Epithelial cell of proximal tubule (primary cell): ENCODE results near the gene ABHD8. TPM values are rescaled to one million over a fixed set of nuclear protein-coding genes. Genes with fewer than 3 reads are reported as not detected.
A peak's percentile ranks its signal among the peaks of the same experiment; 100 is the strongest.

Experiments used
- DNase-seq: peaks from one replicate; pipeline ENCODE4 v3.0.0-alpha.2; 2011; ENCODE audit warnings: low read depth
- H3K4me3 ChIP-seq: 2 replicates; pipeline ENCODE4 v1.5.1; 2011; ENCODE audit warnings: low read depth, mild to moderate bottlenecking, low read length
- total RNA-seq: library from RNA; depleted of rRNA; stranded (reverse); fragments of >200 nt; gene quantifications from 2 replicates; pipeline ENCODE4 v1.2.3, GENCODE V29; 2015
- TF ChIP-seq, protein P1 (sequence below): conservative IDR thresholded peaks from 2 replicates; pipeline ENCODE4 v1.5.1; 2012; ENCODE audit warnings: low read depth, mild to moderate bottlenecking, low read length

ABHD8 gene
- total RNA-seq, 1 donor from 2014 or later, result 10.3 TPM

DNA sequence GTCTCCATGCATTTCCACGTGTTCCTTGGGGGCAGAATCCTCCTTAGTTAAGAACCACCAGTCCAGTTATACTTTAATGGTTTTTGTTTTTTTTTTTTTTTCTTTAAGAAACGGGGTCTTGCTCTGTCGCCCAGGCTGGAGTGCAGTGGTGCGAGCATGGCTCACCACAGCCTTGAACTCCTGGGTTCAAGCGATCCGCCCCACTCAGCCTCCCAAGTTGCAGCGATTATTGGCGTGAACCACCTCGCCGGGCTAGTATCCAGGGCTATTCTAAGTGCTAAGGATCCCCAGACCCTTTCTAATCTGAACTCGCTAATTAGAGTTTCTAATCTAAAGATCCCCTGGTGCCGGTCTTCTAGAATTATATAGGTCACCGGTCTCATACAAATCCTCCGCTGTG is 9.6 kb downstream of the ABHD8 start:
- TF ChIP-seq, protein P1, sequence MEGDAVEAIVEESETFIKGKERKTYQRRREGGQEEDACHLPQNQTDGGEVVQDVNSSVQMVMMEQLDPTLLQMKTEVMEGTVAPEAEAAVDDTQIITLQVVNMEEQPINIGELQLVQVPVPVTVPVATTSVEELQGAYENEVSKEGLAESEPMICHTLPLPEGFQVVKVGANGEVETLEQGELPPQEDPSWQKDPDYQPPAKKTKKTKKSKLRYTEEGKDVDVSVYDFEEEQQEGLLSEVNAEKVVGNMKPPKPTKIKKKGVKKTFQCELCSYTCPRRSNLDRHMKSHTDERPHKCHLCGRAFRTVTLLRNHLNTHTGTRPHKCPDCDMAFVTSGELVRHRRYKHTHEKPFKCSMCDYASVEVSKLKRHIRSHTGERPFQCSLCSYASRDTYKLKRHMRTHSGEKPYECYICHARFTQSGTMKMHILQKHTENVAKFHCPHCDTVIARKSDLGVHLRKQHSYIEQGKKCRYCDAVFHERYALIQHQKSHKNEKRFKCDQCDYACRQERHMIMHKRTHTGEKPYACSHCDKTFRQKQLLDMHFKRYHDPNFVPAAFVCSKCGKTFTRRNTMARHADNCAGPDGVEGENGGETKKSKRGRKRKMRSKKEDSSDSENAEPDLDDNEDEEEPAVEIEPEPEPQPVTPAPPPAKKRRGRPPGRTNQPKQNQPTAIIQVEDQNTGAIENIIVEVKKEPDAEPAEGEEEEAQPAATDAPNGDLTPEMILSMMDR, result no peak
- no peak overlapping the region for H3K4me3 ChIP-seq
- DNase-seq, result no peak

DNA sequence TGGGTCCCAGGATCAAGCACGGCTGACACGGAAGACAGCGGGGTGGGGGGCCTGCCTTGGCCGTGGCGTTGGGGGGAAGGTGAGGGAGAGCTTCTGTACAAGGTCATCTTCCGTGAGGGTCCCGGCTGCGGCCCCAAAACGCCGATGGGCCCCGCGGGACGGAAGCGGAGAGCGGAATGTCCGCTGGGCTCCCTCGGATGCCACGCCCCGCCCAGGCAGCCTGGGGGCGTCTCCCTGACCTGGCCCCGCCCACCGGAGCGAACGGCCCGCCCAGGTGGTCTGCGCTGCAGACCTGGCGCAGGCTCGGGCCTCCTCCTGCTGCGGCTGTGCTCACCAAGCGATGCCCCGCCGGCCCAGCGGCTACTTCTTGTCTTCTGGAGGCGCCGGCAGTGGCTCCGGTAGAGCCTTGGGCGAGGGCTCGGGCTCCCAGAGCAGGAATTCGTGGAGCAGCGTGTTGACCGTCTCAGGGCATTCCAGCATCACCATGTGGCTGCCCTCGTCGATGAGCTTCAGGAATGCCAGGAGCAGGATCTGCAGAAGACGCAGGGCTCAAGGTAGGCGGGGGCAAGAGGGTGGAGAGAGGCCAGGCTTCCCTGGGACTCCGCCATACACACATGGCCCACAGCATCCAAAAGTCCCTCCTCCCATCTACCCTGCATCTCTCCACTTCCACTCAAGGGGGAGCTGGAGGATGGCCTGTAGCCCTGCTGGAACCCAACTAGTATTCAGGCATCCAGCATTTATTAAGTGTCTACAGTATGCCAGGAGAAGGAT is 10.7 kb downstream of the ABHD8 start:
- DNase-seq, result no peak
- TF ChIP-seq, protein P1, result peak; percentile 62
- peak overlapping the region; percentile 41 for H3K4me3 ChIP-seq

DNA sequence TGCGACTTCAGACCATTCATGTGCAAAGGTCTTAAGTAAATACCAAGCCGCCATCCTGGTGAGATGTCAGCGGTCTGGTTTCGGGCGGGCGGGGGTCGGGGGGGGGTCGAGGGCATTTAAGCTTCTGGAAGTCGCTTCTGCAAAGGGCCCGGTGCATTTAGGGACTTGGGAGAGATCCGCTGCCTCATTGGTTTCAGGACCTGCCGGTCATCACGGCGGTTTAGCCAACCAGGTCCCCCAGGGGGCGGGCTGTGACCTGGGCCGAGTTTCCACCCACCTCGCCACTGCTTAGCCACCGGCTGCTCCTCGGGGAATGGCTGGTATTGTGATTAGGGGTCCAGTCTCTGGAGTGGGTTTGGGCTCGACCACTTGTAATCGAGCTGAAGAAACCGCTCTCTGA is 13.7 kb downstream of the ABHD8 start:
- DNase-seq, result no peak
- TF ChIP-seq, protein P1, result no peak
- peak overlapping the region; percentile 21 for H3K4me3 ChIP-seq

DNA sequence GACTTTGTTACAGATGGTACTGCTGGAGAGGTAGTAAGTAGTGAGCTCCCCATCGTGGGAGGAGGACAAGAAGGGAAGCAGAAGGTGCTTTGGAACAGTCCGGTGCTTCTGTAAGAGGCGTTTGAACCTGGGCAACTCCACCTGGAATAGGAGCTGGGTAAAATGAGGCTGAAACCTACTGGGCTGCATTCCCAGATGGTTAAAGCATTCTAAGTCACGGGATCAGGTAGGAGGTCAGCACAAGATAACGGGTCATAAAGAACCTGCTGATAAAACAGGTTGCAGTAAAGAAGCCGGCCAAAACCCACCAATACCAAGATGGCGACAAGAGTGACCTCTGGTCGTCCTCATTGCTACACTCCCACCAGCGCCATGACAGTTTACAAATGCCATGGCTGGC is 16.5 kb downstream of the ABHD8 start:
- no peak overlapping the region for H3K4me3 ChIP-seq
- TF ChIP-seq, protein P1, result no peak
- no peak for DNase-seq

DNA sequence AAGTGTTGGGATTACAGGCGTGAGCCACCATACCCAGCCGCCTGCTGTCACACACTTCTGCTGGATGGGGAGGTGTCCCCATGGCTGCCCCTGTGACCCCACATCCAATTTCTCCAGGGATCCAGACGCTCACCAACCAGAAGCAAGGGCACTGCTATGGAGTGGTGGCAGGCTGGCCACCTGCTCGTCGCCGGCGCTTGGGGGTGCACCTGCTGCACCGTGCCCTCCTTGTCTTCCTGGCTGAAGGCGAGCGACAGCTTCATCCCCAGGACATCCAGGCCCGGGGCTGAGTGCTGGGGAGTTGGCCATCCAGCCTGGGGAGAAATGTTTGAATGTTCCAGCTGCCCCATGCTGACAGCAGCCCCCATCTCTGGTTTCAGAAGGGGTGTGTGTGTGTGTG is 17.0 kb downstream of the ABHD8 start:
- TF ChIP-seq, protein P1, result no peak
- no peak overlapping the region for H3K4me3 ChIP-seq
- DNase-seq, result no peak

DNA sequence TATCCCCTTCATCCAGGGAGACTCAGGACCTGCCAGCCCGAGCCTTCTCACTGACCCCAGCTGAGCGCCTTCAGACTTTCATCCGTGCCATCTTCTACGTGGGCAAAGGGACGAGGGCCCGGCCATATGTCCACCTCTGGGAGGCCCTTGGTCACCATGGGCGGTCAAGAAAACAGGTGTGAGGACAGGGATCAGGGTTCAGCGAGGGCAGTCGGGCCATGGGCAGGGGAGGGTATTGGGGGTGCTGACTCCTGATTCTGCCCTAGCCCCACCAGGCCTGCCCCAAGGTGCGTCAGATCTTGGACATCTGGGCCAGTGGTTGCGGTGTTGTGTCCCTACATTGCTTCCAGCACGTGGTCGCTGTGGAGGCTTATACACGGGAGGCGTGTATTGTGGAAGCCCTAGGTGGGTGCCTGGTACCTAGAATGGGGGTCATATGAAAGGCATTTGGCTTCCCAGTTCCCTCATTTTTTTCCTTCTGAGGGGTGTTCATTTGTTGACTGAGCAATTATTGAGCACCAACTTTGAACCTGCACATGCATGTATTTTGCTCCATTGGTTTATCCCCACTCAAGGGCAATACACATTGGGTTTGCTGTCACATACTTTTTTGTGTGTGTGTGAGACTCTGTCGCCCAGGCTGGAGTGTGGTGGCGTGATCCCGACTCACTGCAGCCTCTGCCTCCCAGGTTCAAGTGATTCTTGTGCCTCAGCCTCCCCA is 17.6 kb downstream of the ABHD8 start:
- no peak for DNase-seq
- TF ChIP-seq, protein P1, result no peak
- H3K4me3 ChIP-seq, result no peak overlapping the region
